Panc1 (cell line): ENCODE measurements around the gene ANO2. TPM values are rescaled to one million over a fixed set of nuclear protein-coding genes. Genes with fewer than 3 reads are reported as not detected.

Source experiments
- ATAC-seq: fragments of 200-7000 bp; cut with Tn5 transposase; 2 replicates; pipeline ENCODE4 v1.9.1; 2020; ENCODE audit warnings: mild to moderate bottlenecking, moderate library complexity
- BruUV-seq: library from RNA; stranded (reverse); fragments of 400-500 nt; replicated peaks from 2 replicates; lab custom pipeline; 2021; lab: Mats Ljungman, UMichigan
- CTCF ChIA-PET: fragments of 300-600 bp; sonication (Branson Sonifier 250); formaldehyde crosslinking; loops from one replicate; lab custom pipeline; 2022; ENCODE audit warnings: antibody characterized with exemption; lab: Charles Lee
- POLR2A ChIA-PET: fragments of 300-600 bp; sonication (Branson Sonifier 250); formaldehyde crosslinking; loops from one replicate; lab custom pipeline; 2022; ENCODE audit warnings: antibody characterized with exemption; lab: Charles Lee
- DNase-seq: peaks from one replicate; pipeline ENCODE4 v3.0.0-alpha.2; 2010; ENCODE audit warnings: low read depth, low spot score
- H3K27ac ChIP-seq: 2 replicates; pipeline ENCODE4 v1.5.1; 2011; ENCODE audit warnings: mild to moderate bottlenecking, low read length, inconsistent platforms
- H3K27me3 ChIP-seq: fragments of 200-500 bp; sonication (Bioruptor generic); 2 replicates; pipeline ENCODE4 v1.6.0; 2014; ENCODE audit warnings: low read length, inconsistent platforms; ENCODE audit not compliant: control insufficient read depth, insufficient read depth
- H3K36me3 ChIP-seq: fragments of 200-500 bp; sonication (Bioruptor generic); 2 replicates; pipeline ENCODE4 v1.5.1; 2014; ENCODE audit warnings: inconsistent platforms, mild to moderate bottlenecking, low read length, moderate library complexity; ENCODE audit not compliant: control insufficient read depth, insufficient read depth
- H3K4me1 ChIP-seq: 2 replicates; pipeline ENCODE4 v1.5.1; 2011; ENCODE audit warnings: inconsistent platforms, mild to moderate bottlenecking, low read length, moderate library complexity; ENCODE audit not compliant: control insufficient read depth, insufficient read depth
- H3K4me3 ChIP-seq, 2 experiments: 2 replicates each; pipeline ENCODE4 v1.5.1; 2011 to 2012; ENCODE audit warnings: low read depth in 2 of 2, low read length in 2 of 2, mild to moderate bottlenecking in 2 of 2, inconsistent platforms in 1 of 2, moderate library complexity in 1 of 2
- H3K9me3 ChIP-seq: fragments of 200-500 bp; sonication (Bioruptor generic); 2 replicates; pipeline ENCODE4 v1.5.1; 2014; ENCODE audit warnings: low read depth, mild to moderate bottlenecking, inconsistent platforms, low read length, moderate library complexity; ENCODE audit not compliant: control insufficient read depth, insufficient read depth
- POLR2AphosphoS5 ChIP-seq: IDR thresholded peaks from 2 replicates; pipeline ENCODE4 v1.6.1; 2012; ENCODE audit warnings: mild to moderate bottlenecking, low read depth, low read length, moderate library complexity
- SIN3A ChIP-seq: IDR thresholded peaks from 2 replicates; pipeline ENCODE4 v1.6.1; 2012; ENCODE audit warnings: low read depth, mild to moderate bottlenecking, low read length, moderate library complexity, borderline replicate concordance; ENCODE audit not compliant: insufficient read depth
- TCF7L2 ChIP-seq: IDR thresholded peaks from 2 replicates; pipeline ENCODE4 v1.6.1; 2011; ENCODE audit warnings: mild to moderate bottlenecking, low read depth, low read length, inconsistent platforms
- in situ Hi-C: cut with HindIII; loops from 2 replicates; pipeline ENCODE4 v1.10.0; 2016; ENCODE audit warnings: low sequenced_read_pairs, low pct_unique_long_range_greater_than_20kb
- intact Hi-C: fragments of 100-400 bp; cut with micrococcal nuclease; formaldehyde crosslinking; loops from one replicate; pipeline ENCODE4 v1.10.0; 2022; ENCODE audit not compliant: unreplicated experiment
- total RNA-seq: library from RNA; stranded (reverse); gene quantifications from one replicate; pipeline ENCODE4 v1.2.1, GENCODE V29; 2021; ENCODE audit not compliant: unreplicated experiment
- TF ChIP-seq, protein P1 (sequence below): fragments of 450-650 bp; IDR thresholded peaks from 2 replicates; pipeline ENCODE4 v1.5.1; 2017; ENCODE audit warnings: mild to moderate bottlenecking
- TF ChIP-seq, protein P2 (sequence below), 2 experiments: IDR thresholded peaks; 2 replicates each; pipeline ENCODE4 v1.6.1; 2011 to 2012; ENCODE audit warnings: low read depth in 2 of 2, control low read depth in 1 of 2, low read length in 1 of 2, mild to moderate bottlenecking in 1 of 2, moderate library complexity in 1 of 2; ENCODE audit not compliant: insufficient read depth in 1 of 2

ANO2 gene
- total RNA-seq, 1 experiment from 2014 or later, result not detected

DNA sequence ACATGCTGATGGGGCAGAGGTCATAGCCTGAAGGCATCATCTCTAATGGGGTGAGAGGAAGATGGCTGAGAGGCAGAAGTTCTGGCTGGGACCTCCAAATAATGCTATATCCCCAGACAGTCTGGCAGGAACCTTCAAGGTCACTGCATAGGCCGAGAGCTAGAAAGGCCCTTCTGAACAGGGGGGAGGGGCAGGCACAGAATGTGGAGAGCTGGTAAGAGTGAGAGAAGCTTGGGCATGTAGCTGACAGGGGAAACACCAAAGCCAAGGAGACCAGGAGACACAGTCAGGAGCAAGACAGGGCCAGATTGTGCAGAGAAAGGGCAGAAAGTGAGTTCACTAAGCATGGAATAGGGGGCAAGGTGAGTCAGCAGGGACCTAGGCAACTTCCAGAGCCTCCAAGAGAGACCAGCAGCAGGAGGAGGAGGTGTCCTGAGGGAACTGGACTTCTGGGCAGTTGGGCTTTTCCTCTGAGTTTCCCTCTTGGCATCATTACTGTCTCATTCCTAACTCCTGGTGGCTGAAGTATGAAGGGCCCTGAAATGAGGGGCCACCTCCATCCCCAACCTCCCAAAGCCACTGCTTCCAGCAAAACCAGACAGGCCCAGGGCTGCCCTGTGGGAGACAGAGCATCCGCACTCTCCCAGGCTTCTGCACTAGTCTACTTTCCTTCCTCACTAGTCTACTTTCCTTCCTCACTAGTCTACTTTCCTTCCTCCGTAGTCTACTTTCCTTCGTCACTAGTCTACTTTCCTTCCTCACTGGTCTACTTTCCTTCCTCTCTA, 17.1 kb downstream of the ANO2 start:
- intact Hi-C loops, result no loop called here
- no peak overlapping the region for H3K27ac ChIP-seq
- H3K4me1 ChIP-seq, result no peaks in the 10 kb centered on the region
- no peak for ATAC-seq
- DNase-seq, result no peak
- BruUV-seq, result no TSS peak
- H3K4me3 ChIP-seq, result no peak overlapping the region
- ChIA-PET POLR2A (no interaction called here), CTCF (no interaction called here)
- H3K27me3 ChIP-seq, result 0 out of 2 replicates have a peak, but pooled peaks cover 2% of the 10 kb centered on the region
- in situ Hi-C loops, result no loop called here
- no peaks in the 10 kb centered on the region for H3K36me3 ChIP-seq
- no peak for TF ChIP-seq TCF7L2
- no peak for TF ChIP-seq SIN3A
- TF ChIP-seq POLR2AphosphoS5, result no peak
- TF ChIP-seq, protein P1, sequence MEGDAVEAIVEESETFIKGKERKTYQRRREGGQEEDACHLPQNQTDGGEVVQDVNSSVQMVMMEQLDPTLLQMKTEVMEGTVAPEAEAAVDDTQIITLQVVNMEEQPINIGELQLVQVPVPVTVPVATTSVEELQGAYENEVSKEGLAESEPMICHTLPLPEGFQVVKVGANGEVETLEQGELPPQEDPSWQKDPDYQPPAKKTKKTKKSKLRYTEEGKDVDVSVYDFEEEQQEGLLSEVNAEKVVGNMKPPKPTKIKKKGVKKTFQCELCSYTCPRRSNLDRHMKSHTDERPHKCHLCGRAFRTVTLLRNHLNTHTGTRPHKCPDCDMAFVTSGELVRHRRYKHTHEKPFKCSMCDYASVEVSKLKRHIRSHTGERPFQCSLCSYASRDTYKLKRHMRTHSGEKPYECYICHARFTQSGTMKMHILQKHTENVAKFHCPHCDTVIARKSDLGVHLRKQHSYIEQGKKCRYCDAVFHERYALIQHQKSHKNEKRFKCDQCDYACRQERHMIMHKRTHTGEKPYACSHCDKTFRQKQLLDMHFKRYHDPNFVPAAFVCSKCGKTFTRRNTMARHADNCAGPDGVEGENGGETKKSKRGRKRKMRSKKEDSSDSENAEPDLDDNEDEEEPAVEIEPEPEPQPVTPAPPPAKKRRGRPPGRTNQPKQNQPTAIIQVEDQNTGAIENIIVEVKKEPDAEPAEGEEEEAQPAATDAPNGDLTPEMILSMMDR, result no peak
- TF ChIP-seq, protein P2, sequence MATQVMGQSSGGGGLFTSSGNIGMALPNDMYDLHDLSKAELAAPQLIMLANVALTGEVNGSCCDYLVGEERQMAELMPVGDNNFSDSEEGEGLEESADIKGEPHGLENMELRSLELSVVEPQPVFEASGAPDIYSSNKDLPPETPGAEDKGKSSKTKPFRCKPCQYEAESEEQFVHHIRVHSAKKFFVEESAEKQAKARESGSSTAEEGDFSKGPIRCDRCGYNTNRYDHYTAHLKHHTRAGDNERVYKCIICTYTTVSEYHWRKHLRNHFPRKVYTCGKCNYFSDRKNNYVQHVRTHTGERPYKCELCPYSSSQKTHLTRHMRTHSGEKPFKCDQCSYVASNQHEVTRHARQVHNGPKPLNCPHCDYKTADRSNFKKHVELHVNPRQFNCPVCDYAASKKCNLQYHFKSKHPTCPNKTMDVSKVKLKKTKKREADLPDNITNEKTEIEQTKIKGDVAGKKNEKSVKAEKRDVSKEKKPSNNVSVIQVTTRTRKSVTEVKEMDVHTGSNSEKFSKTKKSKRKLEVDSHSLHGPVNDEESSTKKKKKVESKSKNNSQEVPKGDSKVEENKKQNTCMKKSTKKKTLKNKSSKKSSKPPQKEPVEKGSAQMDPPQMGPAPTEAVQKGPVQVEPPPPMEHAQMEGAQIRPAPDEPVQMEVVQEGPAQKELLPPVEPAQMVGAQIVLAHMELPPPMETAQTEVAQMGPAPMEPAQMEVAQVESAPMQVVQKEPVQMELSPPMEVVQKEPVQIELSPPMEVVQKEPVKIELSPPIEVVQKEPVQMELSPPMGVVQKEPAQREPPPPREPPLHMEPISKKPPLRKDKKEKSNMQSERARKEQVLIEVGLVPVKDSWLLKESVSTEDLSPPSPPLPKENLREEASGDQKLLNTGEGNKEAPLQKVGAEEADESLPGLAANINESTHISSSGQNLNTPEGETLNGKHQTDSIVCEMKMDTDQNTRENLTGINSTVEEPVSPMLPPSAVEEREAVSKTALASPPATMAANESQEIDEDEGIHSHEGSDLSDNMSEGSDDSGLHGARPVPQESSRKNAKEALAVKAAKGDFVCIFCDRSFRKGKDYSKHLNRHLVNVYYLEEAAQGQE (IDR thresholded peaks at IDR 0.05; ENCODE audit: insufficient read depth in 1 of 2, low read depth in 2 of 2, low read length in 1 of 2), result no peak
- no peaks in the 10 kb centered on the region for H3K9me3 ChIP-seq

DNA sequence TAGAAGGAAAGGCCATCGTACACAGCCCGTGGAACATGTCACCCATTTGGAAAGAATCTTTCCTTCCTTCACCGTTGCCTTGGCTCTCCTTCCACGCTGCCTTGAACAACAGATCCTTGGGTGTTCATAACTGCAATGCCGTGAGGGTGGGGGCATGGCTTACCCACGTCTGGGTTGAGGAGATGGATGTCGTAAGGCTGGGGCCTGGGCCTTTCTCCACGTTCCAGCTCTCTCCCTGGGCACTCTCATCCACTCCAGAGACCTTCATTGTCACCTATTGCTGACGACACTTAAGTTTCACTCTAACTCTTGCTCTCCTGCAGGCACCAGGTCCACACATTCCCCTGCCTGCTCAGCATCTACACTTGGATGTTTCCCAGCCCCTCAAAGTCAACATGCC, 19.4 kb downstream of the ANO2 start:
- Histone ChIP-seq H3K27ac (no peak overlapping the region), H3K9me3 (no peaks in the 10 kb centered on the region), H3K36me3 (no peaks in the 10 kb centered on the region), H3K4me3 (no peak overlapping the region), H3K4me1 (no peaks in the 10 kb centered on the region), H3K27me3 (0 out of 2 replicates have a peak, but pooled peaks cover 2% of the 10 kb centered on the region)
- ChIA-PET POLR2A (interaction anchor here (0.6 kb wide), 1 partner anchor 629 kb away, joined by 11 read pairs; no protein-coding TSS in a partner anchor), CTCF (no interaction called here)
- TF ChIP-seq TCF7L2, result no peak
- intact Hi-C loops (no loop called here), in situ Hi-C loops (no loop called here)
- ATAC-seq (no peak), DNase-seq (no peak)
- BruUV-seq, result no TSS peak

DNA sequence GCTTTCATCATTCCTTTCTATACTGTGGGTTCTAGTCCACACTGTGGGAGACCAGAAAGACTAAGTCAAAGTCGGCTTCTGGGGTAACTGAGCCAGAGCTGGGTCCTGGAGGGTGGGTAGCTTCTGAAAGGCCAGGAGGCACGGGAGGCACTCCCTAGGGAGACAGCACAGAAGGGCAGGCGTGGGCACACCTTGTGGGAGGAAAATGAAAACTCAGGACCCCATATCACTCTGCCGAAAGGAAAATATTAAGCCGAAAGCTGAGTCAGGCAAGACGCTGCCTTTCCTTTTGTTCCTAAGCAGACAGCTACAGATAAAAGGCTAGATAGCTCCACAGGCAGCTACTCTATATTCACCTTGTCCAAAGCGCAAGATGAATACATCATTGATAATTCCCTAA, 20.7 kb downstream of the ANO2 start:
- intact Hi-C loops, result no loop called here
- ChIA-PET POLR2A (no interaction called here), CTCF (no interaction called here)
- Histone ChIP-seq H3K4me1 (no peaks in the 10 kb centered on the region), H3K27ac (no peak overlapping the region), H3K27me3 (0 out of 2 replicates have a peak, but pooled peaks cover 2% of the 10 kb centered on the region), H3K4me3 (no peak overlapping the region), H3K9me3 (no peaks in the 10 kb centered on the region), H3K36me3 (no peaks in the 10 kb centered on the region)
- TF ChIP-seq TCF7L2 (no peak), SIN3A (no peak), POLR2AphosphoS5 (no peak)
- TF ChIP-seq, protein P2 (IDR thresholded peaks at IDR 0.05; ENCODE audit: insufficient read depth in 1 of 2, low read depth in 2 of 2, low read length in 1 of 2), result no peak
- TF ChIP-seq, protein P1, result no peak
- DNase-seq, result no peak
- in situ Hi-C loops, result no loop called here
- no peak for ATAC-seq
- no TSS peak for BruUV-seq
